ENCODE data around the gene GLB1L. TPM values are rescaled to one million over a fixed set of nuclear protein-coding genes. Genes with fewer than 3 reads are reported as not detected.

GLB1L gene
- total and polyA plus RNA-seq, 2 of the 8 experiments (the other 6 are each of a cell fraction or from before 2014, with no cell fraction given): 3.7 to 4.0 TPM

DNA sequence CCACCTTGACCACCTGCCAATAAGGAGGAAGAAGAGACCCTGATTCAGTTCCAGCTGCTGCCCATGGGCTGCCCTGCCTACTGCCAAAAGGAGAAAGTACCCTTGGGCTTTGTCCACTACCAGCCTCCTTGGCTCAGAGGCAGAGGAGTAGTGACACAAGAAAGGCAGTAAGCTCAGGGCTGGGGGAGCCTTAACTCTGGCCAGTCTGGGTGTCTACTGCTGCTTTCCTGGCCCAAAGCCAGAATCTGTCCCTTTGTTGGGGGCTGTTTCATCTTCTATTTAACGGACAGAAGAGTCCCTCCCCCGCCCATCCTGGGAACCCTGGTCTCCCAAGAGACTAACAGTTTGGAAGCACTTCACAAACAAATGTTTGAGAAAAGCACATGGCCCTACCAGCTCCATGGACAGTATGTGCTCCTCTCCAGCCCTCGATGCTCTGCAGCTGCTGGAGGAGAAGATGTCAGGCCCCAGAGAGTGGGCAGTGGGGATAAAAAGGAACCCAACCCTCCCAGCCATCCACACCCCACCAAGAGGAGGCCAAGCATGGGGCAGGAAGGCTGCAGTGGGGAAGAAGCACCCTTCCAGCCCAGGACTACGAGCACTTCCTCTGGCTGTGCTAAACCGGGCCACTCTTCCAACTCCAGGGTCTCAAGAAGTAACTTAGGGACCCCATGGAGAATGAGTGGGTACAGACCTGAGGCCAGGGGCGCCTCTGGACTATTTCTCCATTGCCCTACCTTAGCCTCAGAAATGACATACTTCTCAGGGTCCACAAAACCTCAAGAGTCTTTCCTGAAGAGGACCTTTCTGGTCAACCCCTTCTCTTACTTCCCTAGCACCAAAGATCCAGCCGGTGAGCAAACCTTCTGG lies 17.0 kb downstream of the GLB1L start:
- H4K20me1 ChIP-seq (replicated peaks in 1 of 2; ENCODE audit: control insufficient read depth in 1 of 2, insufficient read depth in 2 of 2, low read length in 2 of 2): peaks cover 0 to 7% of the 10 kb centered on the region in 2 experiments
- H3K79me1 ChIP-seq (ENCODE audit: low read depth, low read length): no peaks in the 10 kb centered on the region; the same call in 1 of the 2 replicates
- no peaks in the 10 kb centered on the region; a peak in 1 of 7 replicates for H3K27me3 ChIP-seq (replicated peaks in 1 of 4; ENCODE audit: control insufficient read depth in 3 of 4, extremely low read depth in 1 of 4, insufficient read depth in 3 of 4, low read length in 3 of 4)
- H3K23me2 ChIP-seq (ENCODE audit: low read depth, low read length): peaks cover 7% of the 10 kb centered on the region; the same call in 1 of the 2 replicates
- no peak overlapping the region for H2BK15ac ChIP-seq (ENCODE audit: low read length)
- peaks cover 0 to 12% of the 10 kb centered on the region in 2 experiments; a peak in 2 of 4 replicates for H3K79me2 ChIP-seq (ENCODE audit: control insufficient read depth in 1 of 2, insufficient read depth in 2 of 2, low read length in 2 of 2)
- FAIRE-seq (no peak), DNase-seq (ENCODE audit: low read depth in 1 of 2, low spot score in 2 of 2) (no peak)
- H3K4me3 ChIP-seq (ENCODE audit: extremely low read depth in 1 of 4, insufficient read depth in 2 of 4, low read depth in 3 of 4, low read length in 4 of 4): peak overlapping the region; percentile 82 to 97 (median 92)
- H3K36me3 ChIP-seq (ENCODE audit: control insufficient read depth in 2 of 4, insufficient read depth in 4 of 4, low read length in 3 of 4): peaks cover 16 to 48% (median 36%) of the 10 kb centered on the region in 4 experiments
- H3K18ac ChIP-seq (ENCODE audit: extremely low read depth, low read length): no peak overlapping the region
- no peak overlapping the region for H4K5ac ChIP-seq (ENCODE audit: insufficient read length, low read depth, low read length)
- H3K14ac ChIP-seq (ENCODE audit: insufficient read length): no peak overlapping the region
- no peak overlapping the region for H4K91ac ChIP-seq (replicated peaks; ENCODE audit: insufficient read length, low read length)
- no peak overlapping the region; the same call in 1 of the 2 replicates for H2BK5ac ChIP-seq (ENCODE audit: low read depth, low read length)
- H3K23ac ChIP-seq (ENCODE audit: insufficient read length): no peak overlapping the region
- H3K27ac ChIP-seq (ENCODE audit: low read depth, low read length): no peak overlapping the region
- no peak overlapping the region for H2AK5ac ChIP-seq (ENCODE audit: low read depth, low read length)
- ChIA-PET POLR2A (ENCODE audit: partially characterized antibody) (interaction anchor here (0.6 to 14.0 kb wide), 13 partner anchors 9 to 103 kb away, joined by 3 to 190 read pairs (median 6); partner anchors contain the start of genes ABCB6, DNAJB2, GLB1L and STK16), CTCF (ENCODE audit: partially characterized antibody) (interaction anchor here (0.7 to 4.9 kb wide), 6 partner anchors 9 to 70 kb away, joined by 3 to 23 read pairs (median 4); partner anchors contain the start of genes GLB1L and STK16)
- H3K4me2 ChIP-seq (ENCODE audit: insufficient read depth in 1 of 2, low read depth in 2 of 2, low read length in 2 of 2): peak overlapping the region; percentile 85 to 91
- peak overlapping the region; percentile 52 for H3K56ac ChIP-seq (replicated peaks; ENCODE audit: insufficient read length, low read depth, low read length)
- H4K8ac ChIP-seq (ENCODE audit: extremely low read depth, insufficient read depth, low read length): no peak overlapping the region
- WGBS, 2 experiments (ENCODE audit: extremely low coverage in 1 of 2, insufficient coverage in 1 of 2, insufficient read length in 1 of 2, insufficient replicate concordance in 2 of 2, low coverage in 1 of 2, low lambda C conversion rate in 2 of 2, missing lambda C conversion rate in 1 of 2): 72% methylated on average over 6 of the region's 7 CpGs; no CpG with 5 or more reads in 1 of the 2 experiments
- H3K9me3 ChIP-seq (ENCODE audit: insufficient read depth in 2 of 2, low read depth in 1 of 2, low read length in 1 of 2): no peaks in the 10 kb centered on the region
- H2BK20ac ChIP-seq (ENCODE audit: low read length): no peak overlapping the region
- peaks cover 0 to 6% (median 3%) of the 10 kb centered on the region in 4 experiments; a peak in 5 of 7 replicates for H3K4me1 ChIP-seq (replicated peaks in 1 of 4; ENCODE audit: control insufficient read depth in 3 of 4, insufficient read depth in 4 of 4, low read length in 3 of 4)
- peak overlapping the region; percentile 32 for H3K4ac ChIP-seq (replicated peaks; ENCODE audit: insufficient read length, low read depth, low read length)
- no peak overlapping the region for H2BK120ac ChIP-seq (replicated peaks; ENCODE audit: low read depth, low read length)
- H2BK12ac ChIP-seq (ENCODE audit: low read depth, low read length): no peak overlapping the region
- H3K9ac ChIP-seq (replicated peaks in 1 of 4; ENCODE audit: extremely low read depth in 1 of 4, low read depth in 3 of 4, low read length in 3 of 4): peak overlapping the region in 3 of 4 experiments; percentile 18 to 68 (median 67); a peak in 5 of 7 replicates
- no peak overlapping the region for H2AFZ ChIP-seq (ENCODE audit: low read length)
- TF ChIP-seq CEBPB (IDR thresholded peaks at IDR 0.05; ENCODE audit: low read depth, low read length): no peak
- TF ChIP-seq RAD21 (IDR thresholded peaks at IDR 0.05 in 1 of 2, conservative IDR thresholded peaks at IDR 0.05 in 1 of 2; ENCODE audit: low read depth in 2 of 2, low read length in 2 of 2): no peak
- no peak for TF ChIP-seq EGR1 (IDR thresholded peaks at IDR 0.05; ENCODE audit: borderline replicate concordance, low read depth, low read length)
- no peak for TF ChIP-seq POU5F1 (IDR thresholded peaks at IDR 0.05; ENCODE audit: low read depth, low read length)
- TF ChIP-seq GTF2F1 (IDR thresholded peaks at IDR 0.05; ENCODE audit: borderline replicate concordance, low read depth, low read length): no peak
- TF ChIP-seq CHD2 (IDR thresholded peaks at IDR 0.05; ENCODE audit: low read length): no peak
- TF ChIP-seq HDAC6 (IDR thresholded peaks at IDR 0.05; ENCODE audit: low read depth, low read length): no peak
- TF ChIP-seq RBBP5 (IDR thresholded peaks at IDR 0.05; ENCODE audit: borderline replicate concordance, low read depth, low read length): no peak
- no peak for TF ChIP-seq ASH2L (IDR thresholded peaks at IDR 0.05; ENCODE audit: low read length)
- no peak for TF ChIP-seq BRCA1 (IDR thresholded peaks at IDR 0.05; ENCODE audit: low read depth, low read length)
- TF ChIP-seq GABPA (IDR thresholded peaks at IDR 0.05; ENCODE audit: borderline replicate concordance, insufficient read depth, low read length): no peak
